GM19438 (cell line): ENCODE data around the gene SH3BGR.
"Not testable (repeated sequence)": the region's sequence is repeated elsewhere in the genome, so short reads cannot be mapped to it uniquely, and the experiment has no call there.

Experiments
- ATAC-seq: cut with Tn5 transposase; IDR thresholded peaks from one replicate; pipeline ENCODE4 v1.9.1; 2021; ENCODE audit warnings: low read depth; ENCODE audit not compliant: unreplicated experiment

Gene SH3BGR

GRCh38 chr21:39538453-39539042, 86.8 kb downstream of the SH3BGR start:
- no peak for ATAC-seq

- ATAC-seq, result not testable (repeated sequence)
These were observed 88.6 kb downstream of the SH3BGR start for GRCh38 chr21:39540367-39540766.

GRCh38 chr21:39542736-39543135, 91.0 kb downstream of the SH3BGR start:
- ATAC-seq, result no peak

GRCh38 chr21:39546522-39546921, 94.8 kb downstream of the SH3BGR start:
- no peak for ATAC-seq

GRCh38 chr21:39552856-39553255, 101.1 kb downstream of the SH3BGR start:
- no peak for ATAC-seq

GRCh38 chr21:39553331-39553730, 101.6 kb downstream of the SH3BGR start:
- ATAC-seq, result no peak

GRCh38 chr21:39555911-39556590, 104.3 kb downstream of the SH3BGR start:
- no peak for ATAC-seq

- ATAC-seq, result no peak
These were observed 107.7 kb downstream of the SH3BGR start for GRCh38 chr21:39559511-39559910.

GRCh38 chr21:39561140-39561539, 109.4 kb downstream of the SH3BGR start:
- ATAC-seq, result no peak

GRCh38 chr21:39562791-39563770, 111.3 kb downstream of the SH3BGR start:
- ATAC-seq, result no peak

- no peak for ATAC-seq
These were observed 112.4 kb downstream of the SH3BGR start for GRCh38 chr21:39564200-39564599.
